Peyer's patch (tissue), 4 donors: ENCODE results near the gene ESD. TPM values are rescaled to one million over a fixed set of nuclear protein-coding genes. Genes with fewer than 3 reads are reported as not detected.
A peak's percentile ranks its signal among the peaks of the same experiment; 100 is the strongest.

Source experiments
- DNase-seq, 3 donors: peaks; one replicate each; pipeline ENCODE4 v3.0.0-alpha.2; 2017 to 2019
- H3K27ac ChIP-seq, 4 donors: fragments of 200-600 bp; sonication (generic); one replicate each; pipeline ENCODE4 v1.5.1; 2016 to 2019
- H3K27me3 ChIP-seq, 2 donors: fragments of 200-600 bp; sonication (generic); one replicate each; pipeline ENCODE4 v1.5.1; 2019
- H3K36me3 ChIP-seq, 3 donors: fragments of 200-600 bp; sonication (generic); one replicate each; pipeline ENCODE4 v1.5.1; 2016 to 2019
- H3K4me1 ChIP-seq, 4 donors: fragments of 200-600 bp; sonication (generic); one replicate each; pipeline ENCODE4 v1.5.1; 2016 to 2019
- H3K4me3 ChIP-seq, 4 donors: fragments of 200-600 bp; sonication (generic); 1 replicate in 3 of 4; 2 replicates in 1 of 4; pipeline ENCODE4 v1.5.1; 2016 to 2019; ENCODE audit warnings: mild to moderate bottlenecking in 1 of 4
- H3K9me3 ChIP-seq, 4 donors: fragments of 200-600 bp; sonication (generic); one replicate each; pipeline ENCODE4 v1.5.1; 2016 to 2019; ENCODE audit warnings: mild to moderate bottlenecking in 1 of 4
- POLR2A ChIP-seq, 2 donors: fragments of 450-650 bp; IDR thresholded peaks; one replicate each; pipeline ENCODE4 v1.5.1; 2017; ENCODE audit warnings: antibody characterized with exemption in 2 of 2, mild to moderate bottlenecking in 2 of 2, moderate library complexity in 2 of 2
- total RNA-seq, 4 donors: library from RNA; depleted of rRNA; stranded (reverse); fragments of >200 nt; gene quantifications; one replicate each; pipeline ENCODE4 v1.1.0, GENCODE V29; 2016
- TF ChIP-seq, protein P1 (sequence below), 6 experiments: fragments of 450-650 bp in 4 of 6; fragments of 200-600 bp in 2 of 6; sonication (generic) in 1 of 6; IDR thresholded peaks; one replicate each; pipeline ENCODE4 v1.5.1; 2017 to 2019; ENCODE audit warnings: antibody characterized with exemption in 6 of 6, mild to moderate bottlenecking in 3 of 6, moderate library complexity in 1 of 6

Gene ESD
- total RNA-seq, 4 donors from 2014 or later, result 52.7 to 76.7 (median 66.1) TPM

DNA sequence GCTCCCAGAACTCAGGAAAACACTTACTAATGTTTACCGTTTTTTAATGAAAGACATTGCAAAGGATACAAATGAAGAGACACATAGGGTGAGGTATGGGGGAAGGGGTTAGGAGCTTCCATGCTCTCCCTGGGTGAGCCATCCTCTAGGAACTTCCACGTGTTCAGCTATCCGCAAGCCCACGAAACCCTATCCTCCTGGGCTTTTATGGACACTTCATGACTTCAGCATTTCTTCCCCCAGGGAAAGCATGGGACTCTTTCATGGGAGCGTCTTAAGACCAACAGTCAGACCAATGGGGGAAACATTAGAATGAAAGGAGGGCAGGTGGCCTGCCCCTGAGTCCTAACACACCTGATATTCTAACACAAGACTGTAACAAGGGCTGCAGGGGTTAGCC, 6.6 kb upstream of the ESD start:
- no peaks in the 10 kb centered on the region for H3K27me3 ChIP-seq
- DNase-seq, result no peak
- no peak for TF ChIP-seq POLR2A (IDR thresholded peaks at IDR 0.05)
- TF ChIP-seq, protein P1, sequence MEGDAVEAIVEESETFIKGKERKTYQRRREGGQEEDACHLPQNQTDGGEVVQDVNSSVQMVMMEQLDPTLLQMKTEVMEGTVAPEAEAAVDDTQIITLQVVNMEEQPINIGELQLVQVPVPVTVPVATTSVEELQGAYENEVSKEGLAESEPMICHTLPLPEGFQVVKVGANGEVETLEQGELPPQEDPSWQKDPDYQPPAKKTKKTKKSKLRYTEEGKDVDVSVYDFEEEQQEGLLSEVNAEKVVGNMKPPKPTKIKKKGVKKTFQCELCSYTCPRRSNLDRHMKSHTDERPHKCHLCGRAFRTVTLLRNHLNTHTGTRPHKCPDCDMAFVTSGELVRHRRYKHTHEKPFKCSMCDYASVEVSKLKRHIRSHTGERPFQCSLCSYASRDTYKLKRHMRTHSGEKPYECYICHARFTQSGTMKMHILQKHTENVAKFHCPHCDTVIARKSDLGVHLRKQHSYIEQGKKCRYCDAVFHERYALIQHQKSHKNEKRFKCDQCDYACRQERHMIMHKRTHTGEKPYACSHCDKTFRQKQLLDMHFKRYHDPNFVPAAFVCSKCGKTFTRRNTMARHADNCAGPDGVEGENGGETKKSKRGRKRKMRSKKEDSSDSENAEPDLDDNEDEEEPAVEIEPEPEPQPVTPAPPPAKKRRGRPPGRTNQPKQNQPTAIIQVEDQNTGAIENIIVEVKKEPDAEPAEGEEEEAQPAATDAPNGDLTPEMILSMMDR (IDR thresholded peaks at IDR 0.05), result no peak
- H3K36me3 ChIP-seq, result no peaks in the 10 kb centered on the region
- H3K9me3 ChIP-seq, result no peaks in the 10 kb centered on the region
- H3K4me1 ChIP-seq, result no peaks in the 10 kb centered on the region
- no peak overlapping the region for H3K4me3 ChIP-seq
- H3K27ac ChIP-seq, result no peak overlapping the region

DNA sequence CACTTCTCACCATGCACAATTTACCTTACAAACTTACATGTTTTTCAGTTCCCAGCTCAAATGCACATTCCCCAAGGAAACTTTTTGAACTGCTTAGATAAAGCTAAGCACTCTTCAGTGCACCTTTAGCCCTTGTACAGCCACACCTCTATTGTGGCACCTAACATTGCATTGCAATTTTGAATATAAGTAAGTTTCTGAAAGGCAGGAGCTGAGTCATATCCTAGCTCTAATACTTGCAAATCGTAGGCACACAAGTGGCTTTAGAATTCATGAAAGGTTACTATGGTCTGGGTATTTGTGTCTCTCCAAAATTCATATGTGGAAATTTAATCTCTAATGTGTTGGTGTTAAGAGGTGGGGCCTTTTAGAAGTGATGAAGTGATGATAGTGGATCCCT, 4.9 kb upstream of the ESD start:
- no peaks in the 10 kb centered on the region for H3K9me3 ChIP-seq
- no peak for DNase-seq
- peaks cover 0 to 8% (median 0%) of the 10 kb centered on the region in 4 donors for H3K4me1 ChIP-seq
- no peak overlapping the region for H3K27ac ChIP-seq
- H3K36me3 ChIP-seq, result no peaks in the 10 kb centered on the region
- no peak overlapping the region for H3K4me3 ChIP-seq
- TF ChIP-seq, protein P1 (IDR thresholded peaks at IDR 0.05), result no peak
- TF ChIP-seq POLR2A (IDR thresholded peaks at IDR 0.05), result no peak
- H3K27me3 ChIP-seq, result no peaks in the 10 kb centered on the region

DNA sequence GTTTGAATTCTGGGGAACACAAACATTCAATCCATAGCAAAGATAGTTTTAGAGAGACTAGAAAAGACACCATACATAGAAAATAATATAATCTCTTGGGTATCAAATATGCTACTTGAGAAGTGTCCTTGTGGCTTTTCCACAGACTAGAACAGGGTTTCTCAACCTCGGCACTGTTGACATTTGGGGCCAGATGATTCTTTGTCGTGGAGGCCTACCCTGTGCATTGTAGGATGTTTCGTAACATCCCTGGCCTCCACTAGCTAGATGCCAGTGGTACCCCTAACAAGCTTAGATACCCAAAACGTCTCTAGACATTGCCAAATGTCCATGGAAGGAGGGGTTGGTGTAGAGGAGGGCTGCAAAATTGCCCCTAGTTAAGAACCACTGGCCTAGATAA, 2.2 kb upstream of the ESD start:
- Histone ChIP-seq H3K36me3 (no peaks in the 10 kb centered on the region), H3K4me1 (peaks cover 0 to 29% (median 3%) of the 10 kb centered on the region in 4 donors), H3K9me3 (no peaks in the 10 kb centered on the region), H3K27ac (no peak overlapping the region), H3K4me3 (no peak overlapping the region), H3K27me3 (no peaks in the 10 kb centered on the region)
- no peak for DNase-seq
- TF ChIP-seq, protein P1 (IDR thresholded peaks at IDR 0.05), result no peak
- no peak for TF ChIP-seq POLR2A (IDR thresholded peaks at IDR 0.05)

DNA sequence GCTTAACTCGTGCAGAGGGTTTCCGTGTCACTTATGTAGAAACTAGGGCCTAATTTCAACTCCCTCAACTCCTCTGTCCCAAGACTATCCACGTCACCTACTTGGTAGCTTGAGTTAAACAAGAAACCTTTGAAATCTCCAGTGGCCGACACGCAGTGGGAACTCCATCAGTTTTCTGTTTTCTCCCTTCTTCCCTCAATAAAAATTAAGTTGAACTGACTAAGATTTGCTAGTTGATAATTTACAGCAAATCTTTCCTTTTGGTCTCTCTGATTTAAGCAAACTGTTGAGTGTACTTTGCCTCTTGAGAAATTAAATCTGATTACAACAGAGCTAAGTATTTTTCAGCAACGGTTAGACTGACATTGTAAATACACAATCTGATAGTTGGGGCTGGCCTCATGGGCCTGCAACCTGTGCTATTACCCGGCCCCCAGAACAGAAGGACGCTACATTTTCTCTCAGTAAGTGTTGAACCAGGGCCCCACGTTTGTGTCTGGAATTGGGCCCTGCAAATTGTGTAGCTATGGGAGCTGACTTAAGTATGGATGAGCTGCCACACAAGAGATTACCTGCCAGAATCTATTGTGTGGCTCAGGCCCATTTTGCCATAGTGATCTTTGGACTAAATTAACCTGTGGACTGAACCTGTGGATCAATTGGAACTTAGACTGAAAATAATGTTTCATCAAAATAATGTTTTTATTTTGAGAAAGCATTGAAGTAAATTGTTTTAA, 708 bp upstream of the ESD start:
- Histone ChIP-seq H3K4me1 (peaks cover 0 to 29% (median 3%) of the 10 kb centered on the region in 4 donors), H3K9me3 (no peaks in the 10 kb centered on the region), H3K4me3 (peak overlapping the region; percentile 77 to 90 (median 83)), H3K27me3 (no peaks in the 10 kb centered on the region), H3K36me3 (no peaks in the 10 kb centered on the region), H3K27ac (peak overlapping the region; percentile 80 to 92 (median 88))
- no peak for TF ChIP-seq POLR2A (IDR thresholded peaks at IDR 0.05)
- TF ChIP-seq, protein P1 (IDR thresholded peaks at IDR 0.05), result no peak
- no peak for DNase-seq

DNA sequence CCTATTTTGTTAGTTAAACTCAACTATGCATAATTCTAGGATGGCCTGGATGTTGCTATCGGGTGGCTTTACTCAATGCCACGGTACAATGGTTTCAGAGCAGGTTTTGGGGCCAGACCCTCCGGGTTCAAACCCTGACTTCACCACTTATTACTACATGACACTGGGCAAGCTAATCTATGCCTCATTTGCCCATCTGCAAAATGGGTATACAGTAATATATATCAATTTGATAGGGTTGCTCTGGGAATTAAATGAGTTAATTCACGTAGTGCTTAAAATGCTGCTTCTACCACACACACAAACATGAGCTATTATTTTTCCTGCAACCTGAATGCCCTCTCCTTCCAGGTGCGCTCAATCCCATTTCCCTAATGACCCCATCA, 839 bp downstream of the ESD start:
- DNase-seq, result no peak
- Histone ChIP-seq H3K4me1 (peaks cover 0 to 29% (median 3%) of the 10 kb centered on the region in 4 donors), H3K27me3 (no peaks in the 10 kb centered on the region), H3K27ac (peak overlapping the region; percentile 80 to 92 (median 88)), H3K9me3 (no peaks in the 10 kb centered on the region), H3K36me3 (peaks cover 0 to 5% (median 0%) of the 10 kb centered on the region in 3 donors), H3K4me3 (peak overlapping the region; percentile 77 to 90 (median 83))
- no peak for TF ChIP-seq POLR2A (IDR thresholded peaks at IDR 0.05)
- TF ChIP-seq, protein P1 (IDR thresholded peaks at IDR 0.05), result no peak
